Prostate gland (tissue), 2 donors: ENCODE measurements around the gene DHDH. TPM values are rescaled to one million over a fixed set of nuclear protein-coding genes. Genes with fewer than 3 reads are reported as not detected.

Source experiments
- DNase-seq: peaks from one replicate; pipeline ENCODE4 v3.0.0-alpha.2; 2019; ENCODE audit warnings: low spot score
- H3K27ac ChIP-seq, 2 donors: fragments of 200-600 bp; sonication (generic); 2 replicates each; pipeline ENCODE4 v1.5.1; 2017 to 2019
- H3K27me3 ChIP-seq: fragments of 200-600 bp; sonication (generic); replicated peaks from 2 replicates; pipeline ENCODE4 v1.5.1; 2019; ENCODE audit not compliant: insufficient read depth
- H3K36me3 ChIP-seq, 2 donors: fragments of 200-600 bp; sonication (generic); 1 replicate in 1 of 2; 2 replicates in 1 of 2; pipeline versions ENCODE4 v1.5.1 to v1.8.1; 2017 to 2019
- H3K4me1 ChIP-seq: fragments of 200-600 bp; sonication (generic); replicated peaks from 2 replicates; pipeline ENCODE4 v1.5.1; 2019
- H3K4me3 ChIP-seq, 2 donors: fragments of 200-600 bp; sonication (generic); 2 replicates each; pipeline ENCODE4 v1.5.1; 2017 to 2019
- H3K9me3 ChIP-seq: fragments of 200-600 bp; sonication (generic); 2 replicates; pipeline ENCODE4 v1.5.1; 2017
- POLR2A ChIP-seq: fragments of 450-650 bp; IDR thresholded peaks from one replicate; pipeline ENCODE4 v1.6.1; 2016; ENCODE audit warnings: antibody characterized with exemption, mild to moderate bottlenecking
- POLR2AphosphoS5 ChIP-seq: sonication (generic); formaldehyde crosslinking; IDR thresholded peaks from one replicate; pipeline ENCODE4 v1.6.1; 2017; ENCODE audit warnings: antibody characterized with exemption
- WGBS: methylation state at CpG from one replicate; pipeline ENCODE4 v1.1.5; 2018; 5-methylcytosine and 5-hydroxymethylcytosine counted together
- intact Hi-C: fragments of 100-400 bp; cut with DNase I; formaldehyde crosslinking; loops from one replicate; pipeline ENCODE4 v1.14.2; 2022
- total RNA-seq, 2 donors: library from RNA; depleted of rRNA; stranded (reverse); fragments of >200 nt; gene quantifications; one replicate each; pipeline ENCODE4 v1.1.0, GENCODE V29; 2016
- TF ChIP-seq, protein P1 (sequence below), 4 experiments: fragments of 200-600 bp in 2 of 4; fragments of 450-650 bp in 2 of 4; sonication (generic) in 2 of 4; IDR thresholded peaks; 1 replicate in 3 of 4; 2 replicates in 1 of 4; pipeline ENCODE4 v1.5.1; 2016 to 2019; ENCODE audit warnings: antibody characterized with exemption in 4 of 4, mild to moderate bottlenecking in 2 of 4, moderate library complexity in 2 of 4

DHDH gene
- total RNA-seq, 2 donors from 2014 or later: 4.6 to 12.6 TPM

DNA sequence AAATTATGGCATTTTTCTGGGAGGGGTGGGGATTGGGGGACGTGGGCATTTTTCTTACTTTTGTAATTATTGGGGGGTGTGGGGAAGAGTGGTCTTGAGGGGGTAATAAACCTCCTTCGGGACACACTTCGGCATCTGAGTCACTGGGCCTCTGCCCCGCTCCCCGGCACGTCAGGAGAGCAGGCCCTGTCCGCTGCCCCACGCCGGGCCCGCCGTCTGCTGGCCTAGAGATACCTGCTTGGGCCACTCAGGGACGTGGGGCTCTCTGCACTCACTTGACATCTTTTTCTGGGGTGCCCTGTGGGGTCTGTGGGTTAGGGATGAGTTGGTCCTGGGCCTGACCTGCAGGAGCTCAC, 28.2 kb downstream of the DHDH start:
- DNase-seq: no peak
- intact Hi-C loops: loop anchor here (10.0 kb wide), 1 partner anchor 317 kb away; the partner anchor contains the start of gene CA11
- no peak for TF ChIP-seq POLR2AphosphoS5
- TF ChIP-seq POLR2A: no peak
- TF ChIP-seq, protein P1, sequence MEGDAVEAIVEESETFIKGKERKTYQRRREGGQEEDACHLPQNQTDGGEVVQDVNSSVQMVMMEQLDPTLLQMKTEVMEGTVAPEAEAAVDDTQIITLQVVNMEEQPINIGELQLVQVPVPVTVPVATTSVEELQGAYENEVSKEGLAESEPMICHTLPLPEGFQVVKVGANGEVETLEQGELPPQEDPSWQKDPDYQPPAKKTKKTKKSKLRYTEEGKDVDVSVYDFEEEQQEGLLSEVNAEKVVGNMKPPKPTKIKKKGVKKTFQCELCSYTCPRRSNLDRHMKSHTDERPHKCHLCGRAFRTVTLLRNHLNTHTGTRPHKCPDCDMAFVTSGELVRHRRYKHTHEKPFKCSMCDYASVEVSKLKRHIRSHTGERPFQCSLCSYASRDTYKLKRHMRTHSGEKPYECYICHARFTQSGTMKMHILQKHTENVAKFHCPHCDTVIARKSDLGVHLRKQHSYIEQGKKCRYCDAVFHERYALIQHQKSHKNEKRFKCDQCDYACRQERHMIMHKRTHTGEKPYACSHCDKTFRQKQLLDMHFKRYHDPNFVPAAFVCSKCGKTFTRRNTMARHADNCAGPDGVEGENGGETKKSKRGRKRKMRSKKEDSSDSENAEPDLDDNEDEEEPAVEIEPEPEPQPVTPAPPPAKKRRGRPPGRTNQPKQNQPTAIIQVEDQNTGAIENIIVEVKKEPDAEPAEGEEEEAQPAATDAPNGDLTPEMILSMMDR (IDR thresholded peaks at IDR 0.05): no peak
- 81% methylated on average over 12 of the region's 12 CpGs for WGBS
- H3K9me3 ChIP-seq: no peaks in the 10 kb centered on the region
- no peaks in the 10 kb centered on the region for H3K27me3 ChIP-seq
- peak overlapping the region in 1 of 2 donors; percentile 44 for H3K27ac ChIP-seq
- peaks cover 5% of the 10 kb centered on the region for H3K4me1 ChIP-seq
- H3K36me3 ChIP-seq: no peaks in the 10 kb centered on the region
- H3K4me3 ChIP-seq: no peak overlapping the region

DNA sequence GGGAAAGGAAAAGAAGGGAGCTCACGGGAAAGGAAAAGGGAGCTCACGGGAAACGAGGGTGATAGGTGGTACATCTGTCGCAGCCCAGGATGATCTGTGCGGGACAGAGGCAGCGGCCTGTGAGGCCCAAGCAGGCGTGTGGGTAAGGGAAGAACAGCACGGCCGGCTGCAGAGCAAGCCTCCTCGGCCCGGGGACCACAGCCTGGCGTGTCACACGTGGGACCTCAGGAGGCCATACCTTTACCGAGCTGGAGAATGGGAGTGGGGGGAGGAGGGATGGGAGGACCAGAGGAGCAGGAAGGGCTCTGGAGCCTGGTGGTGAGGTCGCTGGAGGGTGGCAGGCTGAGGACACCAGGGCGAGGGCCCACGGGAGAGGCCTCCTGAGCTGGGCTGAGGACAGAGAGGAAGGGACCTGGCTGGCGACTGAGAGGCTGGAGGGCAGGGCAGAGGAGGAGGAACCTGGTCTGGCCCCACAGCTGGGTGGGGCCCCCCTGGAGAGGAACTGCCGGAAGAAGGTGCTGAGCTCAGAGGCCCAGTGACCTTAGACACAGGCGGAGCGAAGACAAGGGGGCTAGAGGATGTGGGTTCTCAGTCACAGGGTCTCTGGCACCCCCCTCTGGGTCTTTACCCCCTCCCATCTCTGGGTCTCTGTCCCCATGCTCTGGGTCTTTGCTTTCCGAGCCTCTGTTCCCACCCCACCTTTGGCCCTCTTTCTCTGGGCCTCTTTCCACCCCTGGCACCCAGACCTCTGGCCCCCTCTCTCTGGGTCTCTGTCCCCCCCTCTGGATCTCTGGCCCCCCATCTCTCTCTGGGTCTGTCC, 28.7 kb downstream of the DHDH start:
- intact Hi-C loops: loop anchor here (10.0 kb wide), 1 partner anchor 317 kb away; the partner anchor contains the start of gene CA11

DNA sequence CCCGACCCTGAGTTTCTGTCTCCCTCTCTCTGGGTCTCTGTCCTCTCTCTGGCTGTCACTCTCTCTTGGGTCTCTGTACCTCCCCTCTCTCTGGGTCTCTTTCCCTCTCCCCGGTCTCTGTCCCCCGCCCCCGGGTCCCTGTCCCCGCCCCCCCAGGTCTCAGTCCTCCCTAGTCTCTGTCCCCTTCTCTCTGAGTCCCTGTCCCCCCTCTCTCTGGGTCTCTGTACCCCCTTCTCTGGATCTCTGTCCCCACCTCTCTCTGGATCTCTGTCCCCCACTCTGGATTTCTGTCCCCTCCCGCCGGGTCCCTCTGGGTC, 29.3 kb downstream of the DHDH start:
- 58% methylated on average over 7 of the region's 7 CpGs for WGBS
- peak overlapping the region; percentile 22 to 93 for H3K27ac ChIP-seq
- H3K4me3 ChIP-seq: no peak overlapping the region
- TF ChIP-seq, protein P1 (IDR thresholded peaks at IDR 0.05): no peak
- TF ChIP-seq POLR2A: no peak
- TF ChIP-seq POLR2AphosphoS5: no peak
- H3K9me3 ChIP-seq: no peaks in the 10 kb centered on the region
- no peaks in the 10 kb centered on the region for H3K27me3 ChIP-seq
- no peak for DNase-seq
- no peaks in the 10 kb centered on the region for H3K36me3 ChIP-seq
- peaks cover 7% of the 10 kb centered on the region for H3K4me1 ChIP-seq
- intact Hi-C loops: loop anchor here (10.0 kb wide), 1 partner anchor 318 kb away; the partner anchor contains the start of gene CA11

More for the DNA sequence above, 28.7 kb downstream of the DHDH start:
- 69% methylated on average over 22 of the region's 22 CpGs for WGBS
- H3K9me3 ChIP-seq: no peaks in the 10 kb centered on the region
- H3K27me3 ChIP-seq: no peaks in the 10 kb centered on the region
- no peak overlapping the region for H3K4me3 ChIP-seq
- H3K4me1 ChIP-seq: peaks cover 7% of the 10 kb centered on the region
- H3K27ac ChIP-seq: peak overlapping the region; percentile 22 to 44
- peak; percentile 46 for DNase-seq
- no peaks in the 10 kb centered on the region for H3K36me3 ChIP-seq
- TF ChIP-seq, protein P1 (IDR thresholded peaks at IDR 0.05): no peak
- TF ChIP-seq POLR2A: peak; percentile 74

GRCh38 chr19:48963371-48964204, 30.1 kb downstream of the DHDH start:
- Histone ChIP-seq H3K4me1 (peaks cover 7% of the 10 kb centered on the region), H3K27ac (peak overlapping the region; percentile 93 to 95), H3K36me3 (no peaks in the 10 kb centered on the region), H3K9me3 (no peaks in the 10 kb centered on the region), H3K27me3 (no peaks in the 10 kb centered on the region), H3K4me3 (peak overlapping the region in 1 of 2 donors; percentile 69)
- TF ChIP-seq POLR2A (peak; percentile 35), POLR2AphosphoS5 (peak; percentile 32)
- TF ChIP-seq, protein P1 (IDR thresholded peaks at IDR 0.05): no peak
- DNase-seq: peak; percentile 47
- 22% methylated on average over 27 of the region's 28 CpGs for WGBS
- intact Hi-C loops: loop anchor here (2.0 to 10.0 kb wide), 2 partner anchors 91 to 319 kb away; partner anchors contain the start of genes CA11 and PPP1R15A
